Measurements from ENCODE around the gene DNAL4.
A peak's percentile ranks its signal among the peaks of the same experiment; 100 is the strongest.

Gene DNAL4

GRCh38 chr22:38733329-38733723 is 60.6 kb downstream of the DNAL4 start:
- H3K4me3 ChIP-seq (ENCODE audit: low read depth, low read length): no peak overlapping the region
- TF ChIP-seq CTCF (IDR thresholded peaks at IDR 0.05; ENCODE audit: low read depth, low read length): peak; percentile 86
- H3K27me3 ChIP-seq (ENCODE audit: insufficient read depth, low read depth, severe bottlenecking): no peaks in the 10 kb centered on the region
- peak; percentile 63 for DNase-seq
- peaks cover 98% of the 10 kb centered on the region for H3K36me3 ChIP-seq
- H3K9me3 ChIP-seq (ENCODE audit: severe bottlenecking): no peaks in the 10 kb centered on the region
- H3K27ac ChIP-seq: peak overlapping the region; percentile 51; the same call in 1 of the 2 replicates

- DNase-seq: no peak
- no peaks in the 10 kb centered on the region for H3K9me3 ChIP-seq (ENCODE audit: severe bottlenecking)
- peaks cover 98% of the 10 kb centered on the region for H3K36me3 ChIP-seq
- peak overlapping the region; percentile 29; the same call in 1 of the 2 replicates for H3K27ac ChIP-seq
- H3K27me3 ChIP-seq (ENCODE audit: insufficient read depth, low read depth, severe bottlenecking): no peaks in the 10 kb centered on the region
- no peak overlapping the region for H3K4me3 ChIP-seq (ENCODE audit: low read depth, low read length)
- no peak for TF ChIP-seq CTCF (IDR thresholded peaks at IDR 0.05; ENCODE audit: low read depth, low read length)
Observed at GRCh38 chr22:38732251-38732815, 61.6 kb downstream of the DNAL4 start.

- H3K36me3 ChIP-seq: peaks cover 98% of the 10 kb centered on the region
- H3K27me3 ChIP-seq (ENCODE audit: insufficient read depth, low read depth, severe bottlenecking): no peaks in the 10 kb centered on the region
- H3K27ac ChIP-seq: peak overlapping the region; percentile 29; the same call in 1 of the 2 replicates
- DNase-seq: no peak
- TF ChIP-seq CTCF (IDR thresholded peaks at IDR 0.05; ENCODE audit: low read depth, low read length): no peak
- H3K9me3 ChIP-seq (ENCODE audit: severe bottlenecking): no peaks in the 10 kb centered on the region
- no peak overlapping the region for H3K4me3 ChIP-seq (ENCODE audit: low read depth, low read length)
Observed at GRCh38 chr22:38731703-38732161, 62.2 kb downstream of the DNAL4 start.

GRCh38 chr22:38730411-38730871 is 63.5 kb downstream of the DNAL4 start:
- Histone ChIP-seq H3K4me3 (ENCODE audit: low read depth, low read length) (no peak overlapping the region), H3K27ac (no peak overlapping the region), H3K27me3 (ENCODE audit: insufficient read depth, low read depth, severe bottlenecking) (no peaks in the 10 kb centered on the region), H3K9me3 (ENCODE audit: severe bottlenecking) (no peaks in the 10 kb centered on the region), H3K36me3 (peaks cover 98% of the 10 kb centered on the region)
- DNase-seq: no peak
- TF ChIP-seq CTCF (IDR thresholded peaks at IDR 0.05; ENCODE audit: low read depth, low read length): no peak

- peaks cover 99% of the 10 kb centered on the region for H3K36me3 ChIP-seq
- H3K27me3 ChIP-seq (ENCODE audit: insufficient read depth, low read depth, severe bottlenecking): no peaks in the 10 kb centered on the region
- DNase-seq: no peak
- no peak for TF ChIP-seq CTCF (IDR thresholded peaks at IDR 0.05; ENCODE audit: low read depth, low read length)
- H3K27ac ChIP-seq: no peak overlapping the region
- H3K9me3 ChIP-seq (ENCODE audit: severe bottlenecking): no peaks in the 10 kb centered on the region
- H3K4me3 ChIP-seq (ENCODE audit: low read depth, low read length): no peak overlapping the region
Observed at GRCh38 chr22:38729946-38730345, 64.0 kb downstream of the DNAL4 start.

All from WERI-Rb-1 (cell line).